GM12892 (cell line): ENCODE measurements around the gene PSMA2.

ENCODE experiments used
- POLR2A ChIP-seq: IDR thresholded peaks from 2 replicates; pipeline ENCODE4 v1.6.1; 2011; ENCODE audit warnings: low read depth, low read length, control low read depth
- POLR2AphosphoS5 ChIP-seq: IDR thresholded peaks from 2 replicates; pipeline ENCODE4 v1.6.1; 2011; ENCODE audit warnings: low read depth, low read length, control low read depth
- TAF1 ChIP-seq: IDR thresholded peaks from 2 replicates; pipeline ENCODE4 v1.6.1; 2011; ENCODE audit warnings: low read depth, mild to moderate bottlenecking, control low read depth, low read length, borderline replicate concordance

GRCh38 chr7:42978496-42978895 lies 46.5 kb upstream of the PSMA2 start:
- TF ChIP-seq TAF1 (no peak), POLR2A (no peak), POLR2AphosphoS5 (no peak)
